Fibroblast of skin of right biceps (primary cell): ENCODE data around the gene AUP1.

Experiments used
- DNase-seq: peaks from one replicate; pipeline ENCODE4 v3.0.0-alpha.2; 2013

AUP1 gene

GRCh38 chr2:74512744-74513604 lies 16.5 kb downstream of the AUP1 start:
- DNase-seq: no peak

DNA sequence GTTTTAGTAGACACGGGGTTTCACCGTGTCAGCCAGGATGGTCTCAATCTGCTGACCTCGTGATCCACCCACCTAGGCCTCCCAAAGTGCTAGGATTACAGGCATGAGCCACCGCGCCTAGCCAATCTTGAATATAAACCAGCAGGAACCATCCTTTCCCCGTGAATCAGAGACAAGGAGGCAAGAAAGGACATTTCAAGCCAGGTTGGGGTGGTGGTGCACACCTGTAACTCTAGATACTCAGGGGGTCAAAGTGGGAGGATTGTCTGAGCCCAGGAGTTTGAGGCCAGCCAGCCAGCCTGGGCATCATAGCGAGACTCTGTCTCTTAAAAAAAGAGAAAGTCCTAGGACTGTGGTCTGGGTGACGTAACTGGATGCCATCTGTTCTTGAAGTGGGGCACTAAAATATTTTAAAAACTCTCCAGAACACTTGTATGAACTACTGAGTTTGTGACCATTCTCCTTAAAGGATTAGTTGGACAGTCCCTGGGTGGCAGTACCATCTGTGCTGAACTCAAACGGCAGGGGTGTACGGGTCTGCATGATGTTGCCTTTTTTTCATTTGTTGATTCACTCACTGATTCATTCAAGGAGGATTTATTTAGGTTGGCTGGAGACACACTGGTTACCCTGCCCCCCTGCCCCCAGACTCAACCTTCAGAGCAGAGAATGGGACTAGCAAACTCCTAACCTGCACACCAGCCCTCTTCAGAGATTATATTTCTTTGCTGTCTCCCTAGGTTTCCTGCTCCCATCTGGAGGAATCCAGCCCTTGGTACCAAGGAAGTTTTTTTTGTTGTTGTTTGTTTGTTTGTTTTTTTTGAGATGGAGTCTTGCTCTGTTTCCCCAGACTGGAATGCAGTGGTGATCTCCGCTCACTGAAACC lies 18.2 kb downstream of the AUP1 start:
- peak; percentile 47 for DNase-seq

DNA sequence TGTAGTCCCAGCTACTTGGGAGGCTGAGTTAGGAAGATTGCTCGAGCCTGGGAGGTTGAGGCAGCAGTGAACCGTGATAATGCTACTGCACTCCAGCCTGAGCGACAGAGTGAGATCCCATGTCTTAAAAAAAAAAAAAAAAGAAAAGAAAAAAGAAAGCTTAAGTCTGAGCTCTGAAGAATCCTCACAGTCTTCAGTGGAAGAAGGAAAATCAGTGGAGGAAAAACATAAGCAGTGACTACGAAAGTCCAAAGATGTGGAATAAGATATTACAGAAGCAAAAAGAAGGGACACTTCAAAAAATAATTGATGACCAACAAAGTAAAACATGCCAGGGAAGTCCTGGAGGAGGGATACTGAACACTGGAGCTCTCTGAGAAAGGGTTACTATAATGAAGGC lies 19.2 kb downstream of the AUP1 start:
- no peak for DNase-seq

GRCh38 chr2:74507926-74508520 lies 21.5 kb downstream of the AUP1 start:
- DNase-seq: peak; percentile 94

- DNase-seq: peak; percentile 99
These were observed 22.2 kb downstream of the AUP1 start, which contains the start of gene PCGF1 for GRCh38 chr2:74507145-74507925. Gene PCGF1 (minus strand): TSS chr2:74507695. CDS start chr2:74507668, 27 bp downstream.

DNA sequence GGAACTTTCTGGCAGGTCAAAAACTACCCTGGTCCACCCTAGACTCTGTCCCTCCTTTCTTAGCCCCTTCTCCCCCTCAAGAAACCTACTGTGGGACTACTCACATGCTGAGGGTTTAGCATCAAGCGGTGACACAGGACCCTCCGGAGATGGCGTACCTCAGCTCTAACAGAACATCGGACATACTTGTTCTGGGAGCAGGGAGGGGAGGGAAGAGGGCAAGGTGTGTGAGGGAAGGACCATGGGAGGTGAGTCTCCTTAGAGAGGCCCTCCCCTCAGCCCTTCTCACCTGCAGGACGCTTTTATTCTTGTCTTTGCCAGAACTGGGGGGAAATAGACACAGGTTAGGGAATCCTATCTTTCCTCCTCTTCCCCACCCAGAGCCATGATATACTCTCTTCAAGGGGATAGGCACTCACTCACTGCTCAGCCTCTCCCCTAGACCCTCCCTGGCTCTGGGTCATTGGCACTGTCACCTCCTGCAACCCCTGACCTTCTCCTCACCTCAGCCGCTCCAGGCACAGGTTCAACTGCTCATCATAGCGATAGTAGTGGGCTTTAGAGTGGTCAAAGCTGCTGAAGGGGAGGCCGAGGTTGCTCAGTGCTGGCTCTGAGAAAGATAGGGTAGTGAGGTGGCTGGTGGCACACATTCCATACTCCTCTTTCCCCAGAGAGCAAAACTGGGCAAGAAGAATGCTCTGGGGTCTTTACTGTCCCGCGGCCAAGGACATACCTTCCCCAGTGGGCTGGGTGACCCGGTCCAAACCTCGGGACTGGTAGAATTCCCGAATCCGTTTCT lies 23.9 kb downstream of the AUP1 start:
- DNase-seq: no peak

DNA sequence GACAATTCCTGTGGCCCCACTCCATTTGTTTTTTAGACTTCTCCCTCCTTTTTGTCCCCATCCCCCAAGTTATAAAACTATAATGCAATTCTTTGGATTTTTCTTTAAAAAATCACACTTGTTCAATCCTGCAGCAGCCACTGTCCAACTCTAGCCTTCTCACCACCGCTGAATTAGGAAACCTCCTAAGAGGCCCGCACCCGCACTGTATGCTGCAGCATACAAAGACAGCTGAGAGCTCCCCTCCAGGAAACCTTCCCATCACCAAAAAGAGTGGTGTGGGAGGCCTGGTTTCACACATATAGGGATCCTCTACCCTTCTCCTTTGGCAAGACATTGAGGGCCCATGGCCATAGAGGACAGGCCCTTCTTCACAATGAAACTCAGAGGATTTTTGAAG lies 24.9 kb downstream of the AUP1 start:
- no peak for DNase-seq

DNA sequence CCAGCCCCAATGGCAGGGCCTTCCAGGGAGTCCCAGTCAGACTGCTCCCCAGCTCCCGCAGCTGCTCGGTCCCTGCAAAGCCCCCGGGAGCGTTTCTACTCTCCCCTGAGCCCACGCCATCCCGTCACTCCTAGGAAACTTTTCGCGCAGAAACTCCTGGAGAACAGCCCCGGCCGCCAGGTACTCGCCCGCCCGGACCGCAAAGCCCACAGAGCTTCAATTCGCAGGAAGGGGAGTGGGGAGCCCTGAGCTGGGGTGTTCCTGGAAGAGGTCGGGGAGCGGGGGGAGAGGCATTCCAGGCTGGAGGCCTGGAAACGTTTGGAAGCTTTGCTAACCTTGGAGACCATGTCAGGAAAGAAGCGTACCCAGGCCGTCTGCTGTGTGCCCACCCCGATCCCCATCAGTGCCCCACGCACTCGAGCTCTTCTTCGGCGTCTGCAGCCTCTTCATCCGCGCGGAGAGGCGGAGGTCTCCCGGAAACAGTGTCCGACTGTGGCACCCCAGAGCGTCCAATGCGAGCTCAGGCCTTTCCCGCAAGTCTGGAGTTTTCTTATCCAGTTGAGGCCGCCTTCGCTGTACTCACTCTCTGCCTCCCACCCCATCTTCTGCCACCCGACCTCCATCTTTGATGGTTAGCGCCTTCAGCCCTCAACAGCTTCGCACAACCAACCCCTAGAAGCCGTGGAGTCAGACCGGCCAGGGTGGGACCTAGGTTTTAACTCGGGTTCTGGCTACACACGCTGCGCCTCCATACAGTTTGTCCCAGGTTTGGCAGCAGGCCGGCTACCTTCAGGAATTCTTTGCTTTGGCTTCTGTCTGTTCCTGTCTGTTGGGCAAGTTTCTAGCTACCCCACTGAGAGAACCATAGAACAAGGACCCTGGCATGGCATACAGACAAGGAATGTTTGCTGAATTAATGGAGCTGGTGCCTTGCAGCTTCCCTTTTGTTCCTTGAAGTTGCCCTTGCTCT lies 25.7 kb downstream of the AUP1 start:
- DNase-seq: no peak

- DNase-seq: peak; percentile 77
These were observed 26.6 kb downstream of the AUP1 start for GRCh38 chr2:74502720-74503505.

GRCh38 chr2:74502147-74502719 lies 27.3 kb downstream of the AUP1 start:
- no peak for DNase-seq

DNA sequence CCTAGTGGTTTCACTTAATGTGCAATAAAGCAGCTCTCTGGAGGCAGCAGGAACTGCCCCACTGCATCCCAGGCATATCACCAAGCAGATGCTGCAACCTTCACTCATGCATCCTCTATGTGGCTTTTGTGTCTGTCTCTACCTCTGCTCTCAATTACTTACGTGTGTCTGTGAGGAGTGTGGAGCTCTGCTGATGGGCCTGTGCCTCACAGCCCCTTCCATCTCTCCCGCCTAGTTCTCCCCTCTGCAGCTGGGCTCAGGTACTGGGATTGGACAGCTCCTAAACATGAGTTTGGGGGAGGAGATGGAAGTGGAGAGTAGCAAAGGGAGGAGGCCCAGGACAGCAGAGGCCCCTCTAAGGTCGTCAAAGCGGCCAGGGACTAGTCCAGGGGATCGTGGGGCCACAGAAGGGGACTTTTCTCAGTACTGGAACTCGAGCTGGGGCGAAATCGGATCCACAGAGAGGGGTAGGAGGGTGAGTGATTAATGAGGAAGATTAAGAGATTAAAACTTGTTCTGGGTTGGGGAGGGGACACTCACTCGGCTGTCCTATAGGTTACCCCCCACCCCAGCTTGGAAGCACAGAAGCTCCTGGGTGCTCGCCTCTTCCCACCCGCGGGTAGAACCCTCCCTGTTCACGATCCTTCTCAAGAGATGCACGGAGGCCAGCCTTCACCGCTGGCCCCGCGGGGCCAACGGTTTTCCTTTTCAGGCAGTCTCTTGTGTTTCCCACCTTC lies 28.0 kb downstream of the AUP1 start:
- DNase-seq: no peak

- DNase-seq: no peak
These were observed 28.9 kb downstream of the AUP1 start for GRCh38 chr2:74500578-74500946.

DNA sequence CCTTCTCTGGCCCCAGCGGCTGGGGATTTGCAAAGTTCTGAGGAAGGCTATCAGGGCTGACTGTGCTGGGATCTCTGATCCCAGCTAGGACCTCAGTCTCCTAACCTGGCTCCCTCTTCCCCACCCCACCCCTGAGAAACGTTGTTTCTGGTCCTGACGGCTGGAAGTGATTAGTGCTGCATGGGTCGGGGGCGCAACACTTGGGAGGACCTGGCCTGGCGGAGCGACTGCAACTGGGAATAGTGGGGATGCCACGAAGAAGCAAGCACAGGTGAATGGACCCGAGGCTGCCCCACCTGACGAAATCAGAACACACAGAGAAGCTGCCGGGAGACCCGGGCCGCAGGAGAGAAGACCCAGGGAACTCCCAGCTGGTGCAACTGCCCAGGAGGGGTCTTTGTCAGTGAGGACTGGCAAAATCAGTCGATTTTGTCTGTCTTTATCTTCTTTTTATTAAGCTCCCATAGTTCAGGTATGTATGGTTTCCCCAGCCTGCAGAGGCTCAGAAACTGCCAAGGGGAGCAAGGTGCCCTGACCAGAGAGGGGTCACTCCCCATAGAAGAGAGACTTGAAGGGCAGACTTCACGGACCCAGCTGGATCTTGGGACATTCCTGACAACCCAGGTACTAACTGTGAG lies 29.4 kb downstream of the AUP1 start:
- DNase-seq: no peak

- no peak for DNase-seq
These were observed 30.1 kb downstream of the AUP1 start, which contains the start of gene LBX2 for GRCh38 chr2:74499267-74499939. Gene LBX2 (minus strand): TSS chr2:74499603. CDS start chr2:74499537, 66 bp downstream.

DNA sequence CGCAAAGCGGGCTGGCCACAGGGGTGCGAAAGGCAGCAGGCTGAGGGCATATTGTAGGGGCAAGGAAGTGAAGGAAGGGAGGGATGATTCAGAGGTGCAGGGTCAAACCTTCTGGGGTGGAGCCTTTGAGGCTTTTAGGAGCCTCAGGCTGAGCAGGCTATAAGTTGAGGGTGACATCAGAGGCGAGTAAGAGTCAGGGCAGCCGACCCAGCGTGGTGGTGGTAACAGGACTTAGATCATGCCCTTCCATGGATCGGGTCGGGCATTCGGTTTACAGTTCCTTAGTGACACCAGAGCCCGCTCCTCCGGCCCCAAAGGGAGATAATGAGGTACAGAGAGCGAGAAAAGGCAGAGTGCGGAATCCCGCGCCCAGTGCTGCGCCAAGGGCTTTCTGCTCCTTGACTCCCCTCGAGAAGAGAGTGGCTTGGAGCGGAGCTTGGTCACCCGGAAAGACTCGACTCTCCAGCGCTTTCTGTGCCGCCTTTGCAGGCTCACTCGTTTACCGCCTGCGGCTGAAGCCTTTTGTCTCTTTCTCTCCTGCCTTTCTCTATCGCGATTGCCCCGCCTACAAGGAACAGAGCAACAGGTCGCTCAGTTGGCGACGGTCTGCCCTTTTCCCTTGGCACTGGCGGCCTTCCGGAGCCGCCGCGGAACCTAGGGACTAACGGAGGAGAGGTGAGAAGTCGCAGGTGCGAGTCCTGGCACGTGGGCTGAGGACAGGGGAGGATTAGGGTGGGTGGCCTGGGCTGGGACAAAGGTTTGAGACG lies 30.8 kb downstream of the AUP1 start:
- DNase-seq: no peak

GRCh38 chr2:74497777-74498499 lies 31.6 kb downstream of the AUP1 start:
- no peak for DNase-seq
